Neutrophil (primary cell): ENCODE results near the gene BLOC1S4.

Source experiments
- H3K27ac ChIP-seq: fragments of 200-600 bp; sonication (generic); 2 replicates; pipeline ENCODE4 v1.5.1; 2016; ENCODE audit warnings: mild to moderate bottlenecking, moderate library complexity
- H3K27me3 ChIP-seq: fragments of 200-600 bp; sonication (generic); 2 replicates; pipeline ENCODE4 v1.6.0; 2016; ENCODE audit warnings: mild to moderate bottlenecking
- H3K36me3 ChIP-seq: fragments of 200-600 bp; sonication (generic); 2 replicates; pipeline ENCODE4 v1.5.1; 2017
- H3K4me1 ChIP-seq, 2 experiments: fragments of 200-600 bp in 1 of 2; sonication (generic) in 1 of 2; 1 replicate in 1 of 2; 2 replicates in 1 of 2; pipeline versions ENCODE4 v1.5.1 to v1.6.1; 2013 to 2016; ENCODE audit warnings: low read depth in 1 of 2, low read length in 1 of 2, mild to moderate bottlenecking in 1 of 2, moderate library complexity in 1 of 2; ENCODE audit not compliant: control insufficient read depth in 1 of 2, insufficient read depth in 1 of 2
- H3K4me3 ChIP-seq, 2 experiments: fragments of 200-600 bp in 1 of 2; sonication (generic) in 1 of 2; 1 replicate in 1 of 2; 2 replicates in 1 of 2; pipeline ENCODE4 v1.5.1; 2013 to 2016; ENCODE audit warnings: low read depth in 1 of 2, low read length in 1 of 2, mild to moderate bottlenecking in 1 of 2, moderate library complexity in 1 of 2
- H3K9me3 ChIP-seq: fragments of 200-600 bp; sonication (generic); 2 replicates; pipeline ENCODE4 v1.5.1; 2016
- TF ChIP-seq, protein P1 (sequence below): fragments of 200-600 bp; sonication (generic); IDR thresholded peaks from 2 replicates; pipeline ENCODE4 v1.5.1; 2016; ENCODE audit warnings: antibody characterized with exemption

The BLOC1S4 gene

DNA sequence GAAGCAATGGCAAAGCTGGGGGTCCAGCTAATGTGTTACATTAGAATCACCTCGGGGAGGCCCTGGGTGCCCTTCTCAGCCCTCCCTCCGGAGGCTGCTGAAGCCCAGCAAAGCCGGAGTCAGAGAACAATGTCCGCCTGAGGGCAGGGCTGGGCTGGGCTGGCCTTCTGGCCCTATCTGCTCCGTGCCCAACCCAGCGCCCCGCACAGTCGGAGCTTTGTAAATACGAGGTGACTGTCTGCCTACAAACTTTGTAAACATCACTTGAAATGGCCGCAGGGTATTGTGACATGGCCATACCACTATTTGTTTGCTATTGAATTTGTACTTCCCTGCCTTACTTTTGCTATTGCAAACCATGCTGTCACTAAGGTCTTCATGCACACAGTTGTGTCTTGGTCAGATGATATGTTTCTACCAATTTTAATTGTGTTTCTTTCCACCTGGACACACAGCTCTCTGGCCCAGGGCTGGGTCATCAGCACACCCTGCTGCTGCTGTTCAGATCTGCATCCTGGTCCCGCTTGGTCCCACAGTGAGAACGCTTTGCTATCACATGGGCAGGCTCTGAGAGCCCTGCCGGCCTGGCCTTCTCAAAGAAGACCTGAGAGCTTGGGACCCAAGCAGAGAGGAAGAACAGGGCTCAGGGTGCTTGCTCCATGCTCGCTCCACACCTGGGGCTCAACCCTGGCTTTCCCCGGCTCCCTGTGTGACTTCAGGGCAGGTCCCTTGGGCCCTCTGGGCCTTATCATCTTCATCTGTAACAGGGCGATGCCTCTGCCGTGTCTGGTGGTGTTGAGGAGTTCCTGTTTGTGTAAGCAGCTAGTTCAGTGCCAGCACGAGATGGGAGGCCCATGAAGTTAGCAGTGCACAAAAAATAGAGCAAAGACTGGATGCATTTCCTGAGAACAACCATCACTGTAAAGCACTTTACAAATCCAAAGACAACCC is 20.0 kb upstream of the BLOC1S4 start:
- Histone ChIP-seq H3K4me3 (peak overlapping the region; percentile 72 to 85), H3K36me3 (peaks cover 16% of the 10 kb centered on the region), H3K27me3 (no peaks in the 10 kb centered on the region), H3K9me3 (no peaks in the 10 kb centered on the region), H3K27ac (peak overlapping the region; percentile 98), H3K4me1 (peaks cover 70 to 78% of the 10 kb centered on the region in 2 experiments)
- TF ChIP-seq, protein P1, sequence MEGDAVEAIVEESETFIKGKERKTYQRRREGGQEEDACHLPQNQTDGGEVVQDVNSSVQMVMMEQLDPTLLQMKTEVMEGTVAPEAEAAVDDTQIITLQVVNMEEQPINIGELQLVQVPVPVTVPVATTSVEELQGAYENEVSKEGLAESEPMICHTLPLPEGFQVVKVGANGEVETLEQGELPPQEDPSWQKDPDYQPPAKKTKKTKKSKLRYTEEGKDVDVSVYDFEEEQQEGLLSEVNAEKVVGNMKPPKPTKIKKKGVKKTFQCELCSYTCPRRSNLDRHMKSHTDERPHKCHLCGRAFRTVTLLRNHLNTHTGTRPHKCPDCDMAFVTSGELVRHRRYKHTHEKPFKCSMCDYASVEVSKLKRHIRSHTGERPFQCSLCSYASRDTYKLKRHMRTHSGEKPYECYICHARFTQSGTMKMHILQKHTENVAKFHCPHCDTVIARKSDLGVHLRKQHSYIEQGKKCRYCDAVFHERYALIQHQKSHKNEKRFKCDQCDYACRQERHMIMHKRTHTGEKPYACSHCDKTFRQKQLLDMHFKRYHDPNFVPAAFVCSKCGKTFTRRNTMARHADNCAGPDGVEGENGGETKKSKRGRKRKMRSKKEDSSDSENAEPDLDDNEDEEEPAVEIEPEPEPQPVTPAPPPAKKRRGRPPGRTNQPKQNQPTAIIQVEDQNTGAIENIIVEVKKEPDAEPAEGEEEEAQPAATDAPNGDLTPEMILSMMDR, result no peak

DNA sequence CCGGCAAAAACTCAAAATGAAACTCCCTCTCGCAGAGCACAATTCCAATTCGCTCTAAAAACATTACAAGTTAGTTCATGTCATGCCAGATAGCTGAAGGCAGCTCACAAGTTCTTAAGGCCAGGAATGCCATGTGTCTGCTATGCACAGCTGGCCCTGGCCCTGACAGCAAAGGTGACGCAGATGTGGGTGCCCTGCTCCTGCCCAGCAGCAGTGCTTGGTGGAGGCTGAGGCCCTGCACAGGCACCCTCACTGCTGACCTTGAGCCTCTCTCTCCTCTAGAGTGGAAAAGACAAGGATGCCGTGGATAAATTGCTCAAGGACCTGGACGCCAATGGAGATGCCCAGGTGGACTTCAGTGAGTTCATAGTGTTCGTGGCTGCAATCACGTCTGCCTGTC is 19.4 kb upstream of the BLOC1S4 start:
- H3K27ac ChIP-seq, result peak overlapping the region; percentile 98
- H3K4me3 ChIP-seq, result peak overlapping the region; percentile 72 to 85
- no peaks in the 10 kb centered on the region for H3K27me3 ChIP-seq
- peaks cover 64 to 73% of the 10 kb centered on the region in 2 experiments for H3K4me1 ChIP-seq
- H3K36me3 ChIP-seq, result peaks cover 16% of the 10 kb centered on the region
- H3K9me3 ChIP-seq, result no peaks in the 10 kb centered on the region
- TF ChIP-seq, protein P1, result no peak

DNA sequence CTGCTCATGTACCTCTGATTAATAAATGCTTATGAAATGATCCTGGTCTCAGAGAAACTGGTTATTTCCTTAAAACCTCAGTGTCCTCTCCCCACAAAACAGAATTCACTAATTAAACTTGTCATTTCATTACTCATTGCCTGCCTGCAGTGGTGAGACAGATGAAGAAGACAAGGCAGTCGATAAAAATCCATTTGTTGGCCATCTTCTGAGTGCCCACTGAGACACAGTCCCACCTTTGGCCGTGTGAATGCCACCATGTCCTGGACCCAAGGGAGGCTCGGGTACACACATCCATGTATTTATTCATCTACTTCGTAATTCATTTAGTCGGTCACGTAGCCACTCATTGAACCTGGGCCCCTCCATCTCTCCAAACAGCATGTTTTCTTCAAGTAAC is 18.8 kb upstream of the BLOC1S4 start:
- H3K36me3 ChIP-seq, result peaks cover 16% of the 10 kb centered on the region
- TF ChIP-seq, protein P1, result no peak
- H3K4me3 ChIP-seq, result peak overlapping the region in 1 of 2 experiments; percentile 85
- no peaks in the 10 kb centered on the region for H3K9me3 ChIP-seq
- no peaks in the 10 kb centered on the region for H3K27me3 ChIP-seq
- H3K27ac ChIP-seq, result peak overlapping the region; percentile 98
- H3K4me1 ChIP-seq, result peaks cover 59 to 69% of the 10 kb centered on the region in 2 experiments

DNA sequence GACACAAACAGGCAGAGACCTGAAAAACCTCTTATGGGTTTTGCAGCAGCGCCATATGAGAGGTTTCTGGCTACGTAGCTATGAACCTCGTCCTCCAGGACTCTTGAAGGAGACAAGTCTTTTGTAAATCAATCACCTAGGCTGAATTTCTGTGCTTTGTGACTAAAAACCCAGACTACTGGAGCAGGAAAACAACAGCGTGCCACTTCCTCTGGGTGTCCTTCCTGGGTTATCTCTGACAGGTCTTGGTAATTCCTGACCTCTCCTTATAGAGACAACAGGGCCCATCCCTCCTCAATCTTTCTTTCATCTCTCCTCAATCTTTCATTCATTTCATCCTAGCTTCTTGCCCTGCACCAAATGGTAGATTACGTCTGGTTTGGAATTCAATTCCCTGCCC is 16.6 kb upstream of the BLOC1S4 start:
- Histone ChIP-seq H3K36me3 (peaks cover 16% of the 10 kb centered on the region), H3K9me3 (no peaks in the 10 kb centered on the region), H3K4me3 (no peak overlapping the region), H3K27me3 (no peaks in the 10 kb centered on the region), H3K27ac (peak overlapping the region; percentile 13), H3K4me1 (peaks cover 38 to 47% of the 10 kb centered on the region in 2 experiments)
- TF ChIP-seq, protein P1, result no peak

DNA sequence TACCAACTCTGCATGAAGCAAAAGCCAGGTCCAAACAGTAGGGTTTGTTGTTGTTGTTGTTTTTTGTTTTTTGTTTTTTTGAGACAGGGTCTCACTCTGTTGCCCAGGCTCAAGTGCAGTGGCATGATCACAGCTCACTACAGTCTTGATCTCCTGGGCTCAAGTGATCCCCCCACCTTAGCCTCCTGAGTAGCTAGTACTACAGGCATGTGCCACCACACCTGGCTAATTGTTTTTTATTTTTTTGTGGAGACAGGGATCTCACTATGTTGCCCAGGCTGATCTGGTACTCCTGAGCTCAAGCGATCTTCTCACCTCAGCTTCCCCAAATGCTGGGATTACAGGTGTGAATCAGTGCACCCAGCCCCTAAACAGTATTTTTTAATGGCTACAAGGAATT is 16.1 kb upstream of the BLOC1S4 start:
- peaks cover 34 to 42% of the 10 kb centered on the region in 2 experiments for H3K4me1 ChIP-seq

More for the DNA sequence above, 16.1 kb upstream of the BLOC1S4 start:
- TF ChIP-seq, protein P1, result no peak
- Histone ChIP-seq H3K36me3 (peaks cover 16% of the 10 kb centered on the region), H3K9me3 (no peaks in the 10 kb centered on the region), H3K27me3 (no peaks in the 10 kb centered on the region), H3K27ac (peak overlapping the region; percentile 13), H3K4me3 (no peak overlapping the region)
